Activated CD4-positive, alpha-beta T cell treated with anti-CD3 and anti-CD28 coated beads for 4 hours (primary cell): Measurements from ENCODE around the gene CELF5.

Source experiments
- DNase-seq, 2 donors: peaks; one replicate each; pipeline ENCODE4 v3.0.0-alpha.2; 2020

The CELF5 gene

GRCh38 chr19:3224346-3225168 is at the start of gene CELF5:
Gene CELF5 (plus strand): TSS chr19:3224661. CDS start chr19:3224740, 79 bp downstream.
- DNase-seq = peak; percentile 58 to 63

- DNase-seq = peak in 1 of 2 donors; percentile 37
Measured at GRCh38 chr19:3175781-3176714, 48.4 kb upstream of the CELF5 start.

GRCh38 chr19:3176715-3177501 is 47.6 kb upstream of the CELF5 start:
- peak; percentile 77 to 78 for DNase-seq

GRCh38 chr19:3178377-3178972 is 46.0 kb upstream of the CELF5 start, which contains the start of gene S1PR4:
Gene S1PR4 (plus strand): TSS chr19:3178769. CDS start chr19:3178793, 24 bp downstream.
- peak; percentile 49 to 60 for DNase-seq

- peak in 1 of 2 donors; percentile 25 for DNase-seq
Measured at GRCh38 chr19:3178973-3179738, 45.3 kb upstream of the CELF5 start.

GRCh38 chr19:3179739-3180293 is 44.6 kb upstream of the CELF5 start:
- DNase-seq = peak in 1 of 2 donors; percentile 33

GRCh38 chr19:3183721-3184641 is 40.5 kb upstream of the CELF5 start:
- DNase-seq = no peak

GRCh38 chr19:3184847-3185460 is 39.5 kb upstream of the CELF5 start:
- DNase-seq = peak; percentile 66 to 68

- DNase-seq = peak; percentile 93 to 95
Measured at GRCh38 chr19:3185461-3186159, 38.9 kb upstream of the CELF5 start, which contains the start of gene NCLN. Gene NCLN (plus strand): TSS chr19:3185930. CDS start chr19:3186031, 101 bp downstream.

GRCh38 chr19:3186160-3186688 is 38.2 kb upstream of the CELF5 start:
- no peak for DNase-seq

GRCh38 chr19:3186891-3187661 is 37.4 kb upstream of the CELF5 start:
- DNase-seq = no peak

- DNase-seq = no peak
Measured at GRCh38 chr19:3187662-3188511, 36.6 kb upstream of the CELF5 start.

GRCh38 chr19:3188627-3189596 is 35.5 kb upstream of the CELF5 start:
- no peak for DNase-seq

GRCh38 chr19:3189702-3190469 is 34.6 kb upstream of the CELF5 start:
- no peak for DNase-seq

- no peak for DNase-seq
Measured at GRCh38 chr19:3190470-3190770, 34.0 kb upstream of the CELF5 start.
